HepG2 (cell line): ENCODE results near the gene DDN. TPM values are rescaled to one million over a fixed set of nuclear protein-coding genes. Genes with fewer than 3 reads are reported as not detected.
A peak's percentile ranks its signal among the peaks of the same experiment; 100 is the strongest.

Experiments used
- CENPX ChIP-seq: sonication (generic); formaldehyde crosslinking; IDR thresholded peaks from 2 replicates; pipeline ENCODE4 v1.9.0; 2021; ENCODE audit warnings: mild to moderate bottlenecking, missing genetic modification reagents, moderate library complexity
- IRF2 ChIP-seq: IDR thresholded peaks from 2 replicates; pipeline ENCODE4 v1.6.1; 2018; ENCODE audit warnings: missing genetic modification reagents, missing compliant biosample characterization
- JUN ChIP-seq: sonication (generic); formaldehyde crosslinking; IDR thresholded peaks from 2 replicates; pipeline ENCODE4 v1.4.0; 2020; ENCODE audit warnings: mild to moderate bottlenecking, missing genetic modification reagents
- JUNB ChIP-seq: sonication (generic); formaldehyde crosslinking; IDR thresholded peaks from 2 replicates; pipeline ENCODE4 v1.8.0; 2022; ENCODE audit warnings: missing genetic modification reagents, mild to moderate bottlenecking, borderline replicate concordance
- MYC ChIP-seq: sonication (generic); formaldehyde crosslinking; IDR thresholded peaks from 2 replicates; pipeline ENCODE4 v1.9.0; 2021; ENCODE audit warnings: missing genetic modification reagents, borderline replicate concordance
- NPAS2 ChIP-seq: sonication (generic); formaldehyde crosslinking; IDR thresholded peaks from 2 replicates; pipeline ENCODE4 v1.8.0; 2022; ENCODE audit warnings: mild to moderate bottlenecking, missing genetic modification reagents, borderline replicate concordance
- PLRG1 ChIP-seq: fragments of 450-650 bp; conservative IDR thresholded peaks from 2 replicates; pipeline ENCODE4 v1.6.1; 2016
- SCMH1 ChIP-seq: sonication (generic); formaldehyde crosslinking; IDR thresholded peaks from 2 replicates; pipeline ENCODE4 v1.9.0; 2021; ENCODE audit warnings: missing genetic modification reagents, mild to moderate bottlenecking, borderline replicate concordance
- SRSF4 ChIP-seq: fragments of 200-400 bp; formaldehyde crosslinking; IDR thresholded peaks from one replicate; pipeline ENCODE4 v1.6.1; 2018; ENCODE audit warnings: mild to moderate bottlenecking, low read depth, low read length, moderate library complexity; ENCODE audit not compliant: poor library complexity, severe bottlenecking
- TMF1 ChIP-seq: sonication (generic); formaldehyde crosslinking; IDR thresholded peaks from 2 replicates; pipeline ENCODE4 v1.8.1; 2022; ENCODE audit warnings: low read depth, missing genetic modification reagents
- ZFP36 ChIP-seq: fragments of 150-350 bp; IDR thresholded peaks from 2 replicates; pipeline ENCODE4 v1.6.1; 2018; ENCODE audit warnings: borderline replicate concordance, low read length, low read depth; ENCODE audit not compliant: partially characterized antibody
- ZFP36L1 ChIP-seq: sonication (generic); formaldehyde crosslinking; IDR thresholded peaks from 2 replicates; pipeline ENCODE4 v1.8.0; 2022; ENCODE audit warnings: mild to moderate bottlenecking, missing genetic modification reagents, moderate library complexity
- ZFP36L2 ChIP-seq: sonication (generic); formaldehyde crosslinking; IDR thresholded peaks from 2 replicates; pipeline ENCODE4 v1.4.0; 2020; ENCODE audit warnings: missing genetic modification reagents
- ZNF263 ChIP-seq: sonication (generic); formaldehyde crosslinking; IDR thresholded peaks from 2 replicates; pipeline ENCODE4 v1.4.0; 2020; ENCODE audit warnings: missing genetic modification reagents
- ZNF354B ChIP-seq: sonication (generic); formaldehyde crosslinking; IDR thresholded peaks from 2 replicates; pipeline ENCODE4 v1.8.0; 2022; ENCODE audit warnings: mild to moderate bottlenecking, missing genetic modification reagents
- ZNF678 ChIP-seq: sonication (generic); formaldehyde crosslinking; IDR thresholded peaks from 2 replicates; pipeline ENCODE4 v1.4.0; 2020; ENCODE audit warnings: mild to moderate bottlenecking, missing genetic modification reagents
- ZNF883 ChIP-seq: sonication (generic); formaldehyde crosslinking; IDR thresholded peaks from 2 replicates; pipeline ENCODE4 v1.5.1; 2020; ENCODE audit warnings: mild to moderate bottlenecking, missing genetic modification reagents; ENCODE audit errors: not compliant biosample characterization
- polyA plus RNA-seq, 8 experiments: library from polyadenylated mRNA; depleted of rRNA in 3 of 8; stranded (reverse) in 7 of 8; unstranded in 1 of 8; fragments of >200 nt; fragmentation: Illumina TruSeq in 4 of 8; extraction: Trizol in 4 of 8; gene quantifications; 2 replicates each; pipeline versions ENCODE4 v1.2.1 to v1.2.3, GENCODE V29; 2011 to 2016; ENCODE audit warnings: low read depth in 4 of 8, missing spikeins in 1 of 8, mixed read lengths in 1 of 8; ENCODE audit not compliant: insufficient read depth in 1 of 8
- total RNA-seq, 5 experiments: library from RNA; depleted of rRNA; stranded (reverse); fragments of >200 nt; fragmentation: Illumina TruSeq; extraction: Trizol; gene quantifications; 2 replicates each; pipeline ENCODE4 v1.2.3, GENCODE V29; 2016; ENCODE audit warnings: low read depth in 1 of 5
- TF ChIP-seq, protein P1 (sequence below): sonication (generic); formaldehyde crosslinking; IDR thresholded peaks from 2 replicates; pipeline ENCODE4 v1.5.1; 2020; ENCODE audit warnings: mild to moderate bottlenecking, missing genetic modification reagents, moderate library complexity
- TF ChIP-seq, protein P2 (sequence below): sonication (generic); formaldehyde crosslinking; IDR thresholded peaks from 2 replicates; pipeline ENCODE4 v1.8.1; 2023; ENCODE audit warnings: mild to moderate bottlenecking, missing genetic modification reagents
- TF ChIP-seq, protein P3 (sequence below): sonication (generic); formaldehyde crosslinking; IDR thresholded peaks from 2 replicates; pipeline ENCODE4 v1.4.0; 2020; ENCODE audit warnings: missing genetic modification reagents
- TF ChIP-seq, protein P4 (sequence below): sonication (generic); formaldehyde crosslinking; IDR thresholded peaks from 2 replicates; pipeline ENCODE4 v1.4.0; 2020; ENCODE audit warnings: missing genetic modification reagents

DDN gene
- total and polyA plus RNA-seq, 2 of the 13 experiments (the other 11 are each of a cell fraction or from before 2014, with no cell fraction given), result 0.24 to 0.53 TPM

DNA sequence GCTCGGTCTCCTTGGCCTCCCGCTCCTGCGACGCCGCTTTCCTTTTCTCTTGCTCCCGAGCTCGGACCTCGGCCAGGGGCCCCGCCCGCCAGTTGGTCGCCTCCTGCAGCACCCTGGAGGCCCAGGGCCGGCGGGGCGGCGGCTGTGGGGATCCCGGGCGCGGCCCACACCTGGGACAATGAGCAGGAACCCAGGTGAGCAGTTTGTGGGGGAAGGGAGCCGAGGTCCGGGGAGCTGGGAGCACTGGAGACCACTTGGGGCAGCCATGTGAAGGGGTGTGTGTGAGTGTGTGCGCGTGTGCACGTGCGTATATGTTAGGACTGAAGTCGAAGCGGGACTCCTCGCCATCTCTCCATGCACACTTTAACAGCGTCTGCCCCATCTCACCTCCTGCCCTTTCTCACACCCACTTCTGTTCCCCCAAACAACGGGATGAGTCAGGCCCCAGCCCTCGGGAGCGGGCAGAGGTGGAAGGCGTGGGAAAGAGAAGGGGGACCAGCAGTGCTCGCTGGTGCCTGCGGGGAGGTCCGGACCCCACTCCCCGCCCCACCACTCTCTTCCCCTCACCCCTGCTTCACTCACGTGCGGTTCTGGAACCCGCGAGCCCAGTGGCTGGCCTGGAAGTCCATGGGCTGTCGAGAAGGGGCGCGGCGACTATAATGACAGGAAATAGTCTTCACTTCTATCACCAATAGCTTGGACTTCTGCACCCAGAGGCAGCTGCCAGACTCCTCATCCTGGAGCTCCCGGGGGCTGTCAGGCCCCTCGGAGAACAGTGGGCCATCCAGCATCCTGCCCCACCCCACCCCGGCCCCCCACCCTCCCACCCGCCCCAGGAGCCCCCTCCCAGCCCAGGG, 450 bp downstream of the DDN start (continued):
- TF ChIP-seq, protein P1, sequence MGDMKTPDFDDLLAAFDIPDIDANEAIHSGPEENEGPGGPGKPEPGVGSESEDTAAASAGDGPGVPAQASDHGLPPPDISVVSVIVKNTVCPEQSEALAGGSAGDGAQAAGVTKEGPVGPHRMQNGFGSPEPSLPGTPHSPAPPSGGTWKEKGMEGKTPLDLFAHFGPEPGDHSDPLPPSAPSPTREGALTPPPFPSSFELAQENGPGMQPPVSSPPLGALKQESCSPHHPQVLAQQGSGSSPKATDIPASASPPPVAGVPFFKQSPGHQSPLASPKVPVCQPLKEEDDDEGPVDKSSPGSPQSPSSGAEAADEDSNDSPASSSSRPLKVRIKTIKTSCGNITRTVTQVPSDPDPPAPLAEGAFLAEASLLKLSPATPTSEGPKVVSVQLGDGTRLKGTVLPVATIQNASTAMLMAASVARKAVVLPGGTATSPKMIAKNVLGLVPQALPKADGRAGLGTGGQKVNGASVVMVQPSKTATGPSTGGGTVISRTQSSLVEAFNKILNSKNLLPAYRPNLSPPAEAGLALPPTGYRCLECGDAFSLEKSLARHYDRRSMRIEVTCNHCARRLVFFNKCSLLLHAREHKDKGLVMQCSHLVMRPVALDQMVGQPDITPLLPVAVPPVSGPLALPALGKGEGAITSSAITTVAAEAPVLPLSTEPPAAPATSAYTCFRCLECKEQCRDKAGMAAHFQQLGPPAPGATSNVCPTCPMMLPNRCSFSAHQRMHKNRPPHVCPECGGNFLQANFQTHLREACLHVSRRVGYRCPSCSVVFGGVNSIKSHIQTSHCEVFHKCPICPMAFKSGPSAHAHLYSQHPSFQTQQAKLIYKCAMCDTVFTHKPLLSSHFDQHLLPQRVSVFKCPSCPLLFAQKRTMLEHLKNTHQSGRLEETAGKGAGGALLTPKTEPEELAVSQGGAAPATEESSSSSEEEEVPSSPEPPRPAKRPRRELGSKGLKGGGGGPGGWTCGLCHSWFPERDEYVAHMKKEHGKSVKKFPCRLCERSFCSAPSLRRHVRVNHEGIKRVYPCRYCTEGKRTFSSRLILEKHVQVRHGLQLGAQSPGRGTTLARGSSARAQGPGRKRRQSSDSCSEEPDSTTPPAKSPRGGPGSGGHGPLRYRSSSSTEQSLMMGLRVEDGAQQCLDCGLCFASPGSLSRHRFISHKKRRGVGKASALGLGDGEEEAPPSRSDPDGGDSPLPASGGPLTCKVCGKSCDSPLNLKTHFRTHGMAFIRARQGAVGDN, result peak; percentile 96
- TF ChIP-seq, protein P2, sequence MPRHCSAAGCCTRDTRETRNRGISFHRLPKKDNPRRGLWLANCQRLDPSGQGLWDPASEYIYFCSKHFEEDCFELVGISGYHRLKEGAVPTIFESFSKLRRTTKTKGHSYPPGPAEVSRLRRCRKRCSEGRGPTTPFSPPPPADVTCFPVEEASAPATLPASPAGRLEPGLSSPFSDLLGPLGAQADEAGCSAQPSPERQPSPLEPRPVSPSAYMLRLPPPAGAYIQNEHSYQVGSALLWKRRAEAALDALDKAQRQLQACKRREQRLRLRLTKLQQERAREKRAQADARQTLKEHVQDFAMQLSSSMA (CRISPR knock-in tag), result peak; percentile 69; the same call in 1 of the 2 replicates
- TF ChIP-seq JUN (CRISPR knock-in tag) (0 out of 2 replicates have a peak, but pooled peaks have one; percentile 47), ZNF263 (peak; percentile 84), SCMH1 (CRISPR knock-in tag) (no peak), ZFP36 (no peak), MYC (CRISPR knock-in tag) (peak; percentile 78), NPAS2 (CRISPR knock-in tag) (no peak), PLRG1 (no peak), TMF1 (CRISPR knock-in tag) (peak; percentile 35; the same call in 1 of the 2 replicates), JUNB (CRISPR knock-in tag) (peak; percentile 80), SRSF4 (no peak), IRF2 (CRISPR knock-in tag) (0 out of 2 replicates have a peak, but pooled peaks have one; percentile 33), ZFP36L1 (peak; percentile 84), ZNF883 (CRISPR knock-in tag) (peak; percentile 73), ZNF678 (peak; percentile 81; the same call in 1 of the 2 replicates), ZFP36L2 (no peak), CENPX (CRISPR knock-in tag) (no peak), ZNF354B (CRISPR knock-in tag) (0 out of 2 replicates have a peak, but pooled peaks have one; percentile 52)
- TF ChIP-seq, protein P3, sequence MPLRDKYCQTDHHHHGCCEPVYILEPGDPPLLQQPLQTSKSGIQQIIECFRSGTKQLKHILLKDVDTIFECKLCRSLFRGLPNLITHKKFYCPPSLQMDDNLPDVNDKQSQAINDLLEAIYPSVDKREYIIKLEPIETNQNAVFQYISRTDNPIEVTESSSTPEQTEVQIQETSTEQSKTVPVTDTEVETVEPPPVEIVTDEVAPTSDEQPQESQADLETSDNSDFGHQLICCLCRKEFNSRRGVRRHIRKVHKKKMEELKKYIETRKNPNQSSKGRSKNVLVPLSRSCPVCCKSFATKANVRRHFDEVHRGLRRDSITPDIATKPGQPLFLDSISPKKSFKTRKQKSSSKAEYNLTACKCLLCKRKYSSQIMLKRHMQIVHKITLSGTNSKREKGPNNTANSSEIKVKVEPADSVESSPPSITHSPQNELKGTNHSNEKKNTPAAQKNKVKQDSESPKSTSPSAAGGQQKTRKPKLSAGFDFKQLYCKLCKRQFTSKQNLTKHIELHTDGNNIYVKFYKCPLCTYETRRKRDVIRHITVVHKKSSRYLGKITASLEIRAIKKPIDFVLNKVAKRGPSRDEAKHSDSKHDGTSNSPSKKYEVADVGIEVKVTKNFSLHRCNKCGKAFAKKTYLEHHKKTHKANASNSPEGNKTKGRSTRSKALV, result peak; percentile 38; the same call in 1 of the 2 replicates
- TF ChIP-seq, protein P4, sequence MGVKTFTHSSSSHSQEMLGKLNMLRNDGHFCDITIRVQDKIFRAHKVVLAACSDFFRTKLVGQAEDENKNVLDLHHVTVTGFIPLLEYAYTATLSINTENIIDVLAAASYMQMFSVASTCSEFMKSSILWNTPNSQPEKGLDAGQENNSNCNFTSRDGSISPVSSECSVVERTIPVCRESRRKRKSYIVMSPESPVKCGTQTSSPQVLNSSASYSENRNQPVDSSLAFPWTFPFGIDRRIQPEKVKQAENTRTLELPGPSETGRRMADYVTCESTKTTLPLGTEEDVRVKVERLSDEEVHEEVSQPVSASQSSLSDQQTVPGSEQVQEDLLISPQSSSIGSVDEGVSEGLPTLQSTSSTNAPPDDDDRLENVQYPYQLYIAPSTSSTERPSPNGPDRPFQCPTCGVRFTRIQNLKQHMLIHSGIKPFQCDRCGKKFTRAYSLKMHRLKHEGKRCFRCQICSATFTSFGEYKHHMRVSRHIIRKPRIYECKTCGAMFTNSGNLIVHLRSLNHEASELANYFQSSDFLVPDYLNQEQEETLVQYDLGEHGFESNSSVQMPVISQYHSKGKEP (CRISPR knock-in tag), result no peak
